HepG2 (cell line): ENCODE data around the gene CLEC18A. TPM values are rescaled to one million over a fixed set of nuclear protein-coding genes. Genes with fewer than 3 reads are reported as not detected.

Source experiments
- ATAC-seq: fragments of 200-7000 bp; cut with Tn5 transposase; 3 replicates; pipeline ENCODE4 v1.9.1; 2020; ENCODE audit warnings: mild to moderate bottlenecking, moderate library complexity
- BruUV-seq: library from RNA; stranded (reverse); fragments of 400-500 nt; replicated peaks from 2 replicates; lab custom pipeline; 2021; lab: Mats Ljungman, UMichigan
- CTCF ChIA-PET: fragments of 300-600 bp; formaldehyde crosslinking; extraction: SDS; loops from one replicate; lab custom pipeline; 2021; ENCODE audit warnings: low total read pairs, inconsistent platforms, low intra/inter-chr PET ratio; lab: Yijun Ruan, JAX
- POLR2A ChIA-PET: fragments of 350-600 bp; sonication (Branson Sonifier 250); formaldehyde crosslinking; loops from one replicate; lab custom pipeline; 2020; ENCODE audit warnings: antibody characterized with exemption, inconsistent platforms; lab: Yijun Ruan, JAX
- DNase-seq: peaks from one replicate; pipeline ENCODE4 v3.0.0-alpha.2; 2015; ENCODE audit warnings: low spot score
- FAIRE-seq: peaks from 3 replicates; lab custom pipeline; 2011; peaks lifted over from hg19 to GRCh38; lab: Jason Lieb, UNC
- H2AFZ ChIP-seq: one replicate; pipeline ENCODE4 v1.6.1; 2011; ENCODE audit warnings: low read length, inconsistent platforms
- H3K27ac ChIP-seq: fragments of 300-600 bp; 3 replicates; pipeline ENCODE4 v1.8.0; 2011; ENCODE audit warnings: mixed run types, mild to moderate bottlenecking, mixed read lengths, low read length, inconsistent platforms; ENCODE audit not compliant: insufficient read depth; ENCODE audit errors: extremely low read length
- H3K27me3 ChIP-seq, 2 experiments: fragments of 200-600 bp in 1 of 2; 2 replicates in 1 of 2; 3 replicates in 1 of 2; pipeline versions ENCODE4 v1.6.0 to v1.8.0; 2011; ENCODE audit warnings: low read length in 2 of 2, mild to moderate bottlenecking in 2 of 2, moderate library complexity in 2 of 2, inconsistent platforms in 1 of 2; ENCODE audit not compliant: insufficient read depth in 2 of 2, control insufficient read depth in 1 of 2
- H3K36me3 ChIP-seq, 2 experiments: fragments of 200-600 bp in 1 of 2; replicated peaks in 1 of 2; 2 replicates in 1 of 2; 3 replicates in 1 of 2; pipeline versions ENCODE4 v1.5.1 to v1.8.0; 2011; ENCODE audit warnings: low read length in 2 of 2, inconsistent platforms in 1 of 2; ENCODE audit not compliant: insufficient read depth in 2 of 2, control insufficient read depth in 1 of 2
- H3K4me1 ChIP-seq: 2 replicates; pipeline ENCODE4 v1.5.1; 2012; ENCODE audit warnings: low read length, inconsistent platforms; ENCODE audit not compliant: insufficient read depth
- H3K4me2 ChIP-seq: 2 replicates; pipeline ENCODE4 v1.6.0; 2011; ENCODE audit warnings: low read depth, low read length, inconsistent platforms
- H3K4me3 ChIP-seq, 3 experiments: fragments of 200-600 bp in 1 of 3; sonication (generic), shearing (Covaris generic) in 1 of 3; replicated peaks in 1 of 3; 2 replicates each; pipeline ENCODE4 v1.5.1; 2011 to 2016; ENCODE audit warnings: low read length in 3 of 3, inconsistent platforms in 2 of 3, low read depth in 2 of 3, mild to moderate bottlenecking in 2 of 3, control low read depth in 1 of 3, mixed read lengths in 1 of 3; ENCODE audit not compliant: insufficient read depth in 1 of 3
- H3K79me2 ChIP-seq: one replicate; pipeline ENCODE4 v1.6.1; 2011; ENCODE audit warnings: low read length, inconsistent platforms; ENCODE audit not compliant: insufficient read depth
- H3K9ac ChIP-seq: 2 replicates; pipeline ENCODE4 v1.6.0; 2011; ENCODE audit warnings: mild to moderate bottlenecking, low read depth, low read length, inconsistent platforms; ENCODE audit not compliant: insufficient read depth
- H3K9me3 ChIP-seq: 2 replicates; pipeline ENCODE4 v1.5.1; 2012; ENCODE audit warnings: mild to moderate bottlenecking, low read length
- H4K20me1 ChIP-seq: 2 replicates; pipeline ENCODE4 v1.6.0; 2011; ENCODE audit warnings: inconsistent platforms, mild to moderate bottlenecking, low read length, moderate library complexity; ENCODE audit not compliant: insufficient read depth
- BCL3 ChIP-seq: sonication (generic); formaldehyde crosslinking; IDR thresholded peaks from 2 replicates; pipeline ENCODE4 v1.5.1; 2020; ENCODE audit warnings: mild to moderate bottlenecking, missing genetic modification reagents, moderate library complexity
- HDAC2 ChIP-seq: sonication (generic); formaldehyde crosslinking; IDR thresholded peaks from 2 replicates; pipeline ENCODE4 v1.4.0; 2020; ENCODE audit warnings: missing genetic modification reagents
- KDM2A ChIP-seq: sonication (generic); formaldehyde crosslinking; IDR thresholded peaks from 2 replicates; pipeline ENCODE4 v1.4.0; 2020; ENCODE audit warnings: low read depth, missing genetic modification reagents, borderline replicate concordance
- KDM5B ChIP-seq: sonication (generic); formaldehyde crosslinking; IDR thresholded peaks from 2 replicates; pipeline ENCODE4 v1.4.0; 2020; ENCODE audit warnings: missing genetic modification reagents, mild to moderate bottlenecking, borderline replicate concordance
- LCORL ChIP-seq, 2 experiments: fragments of 450-650 bp in 1 of 2; sonication (generic) in 1 of 2; formaldehyde crosslinking in 1 of 2; IDR thresholded peaks; 2 replicates each; pipeline versions ENCODE4 v1.5.0 to v1.6.1; 2017 to 2020; ENCODE audit warnings: antibody characterized with exemption in 1 of 2, missing genetic modification reagents in 1 of 2
- NCOA1 ChIP-seq: sonication (generic); formaldehyde crosslinking; IDR thresholded peaks from 2 replicates; pipeline ENCODE4 v1.9.0; 2021; ENCODE audit warnings: missing genetic modification reagents
- SRF ChIP-seq: IDR thresholded peaks from 2 replicates; pipeline ENCODE4 v1.6.1; 2011; ENCODE audit warnings: mild to moderate bottlenecking, low read depth, low read length, moderate library complexity
- TCF7 ChIP-seq: sonication (generic); IDR thresholded peaks from 2 replicates; pipeline ENCODE4 v1.6.1; 2016; ENCODE audit warnings: antibody characterized with exemption, low read depth
- ZNF121 ChIP-seq: sonication (generic); formaldehyde crosslinking; IDR thresholded peaks from 2 replicates; pipeline ENCODE4 v1.5.0; 2020; ENCODE audit warnings: mild to moderate bottlenecking, missing genetic modification reagents
- ZNF33B ChIP-seq: sonication (generic); formaldehyde crosslinking; IDR thresholded peaks from 2 replicates; pipeline ENCODE4 v1.5.1; 2020; ENCODE audit warnings: mild to moderate bottlenecking, missing genetic modification reagents
- ZNF510 ChIP-seq: sonication (generic); formaldehyde crosslinking; IDR thresholded peaks from 2 replicates; pipeline ENCODE4 v1.4.0; 2020; ENCODE audit warnings: low read depth, mild to moderate bottlenecking, missing genetic modification reagents
- WGBS: methylation state at CpG from one replicate; pipeline ENCODE4 v1.1.6; 2017; ENCODE audit warnings: low lambda C conversion rate; 5-methylcytosine and 5-hydroxymethylcytosine counted together
- in situ Hi-C: cut with HindIII; loops from 2 replicates; pipeline ENCODE4 v1.10.0; 2017; ENCODE audit warnings: low pct_unique_long_range_greater_than_20kb; ENCODE audit not compliant: extremely low pct_ligation_motif_present
- intact Hi-C: fragments of 100-400 bp; cut with micrococcal nuclease; formaldehyde crosslinking; loops from one replicate; pipeline ENCODE4 v1.10.0; 2022; ENCODE audit not compliant: unreplicated experiment
- polyA plus RNA-seq, 8 experiments: library from polyadenylated mRNA; depleted of rRNA in 3 of 8; stranded (reverse) in 7 of 8; unstranded in 1 of 8; fragments of >200 nt; fragmentation: Illumina TruSeq in 4 of 8; extraction: Trizol in 4 of 8; gene quantifications; 2 replicates each; pipeline versions ENCODE4 v1.2.1 to v1.2.3, GENCODE V29; 2011 to 2016; ENCODE audit warnings: low read depth in 4 of 8, missing spikeins in 1 of 8, mixed read lengths in 1 of 8; ENCODE audit not compliant: insufficient read depth in 1 of 8
- total RNA-seq, 5 experiments: library from RNA; depleted of rRNA; stranded (reverse); fragments of >200 nt; fragmentation: Illumina TruSeq; extraction: Trizol; gene quantifications; 2 replicates each; pipeline ENCODE4 v1.2.3, GENCODE V29; 2016; ENCODE audit warnings: low read depth in 1 of 5
- TF ChIP-seq, protein P1 (sequence below): sonication (generic); formaldehyde crosslinking; IDR thresholded peaks from 2 replicates; pipeline ENCODE4 v1.5.0; 2020; ENCODE audit warnings: mild to moderate bottlenecking, missing genetic modification reagents
- TF ChIP-seq, protein P2 (sequence below): sonication (generic); formaldehyde crosslinking; IDR thresholded peaks from 2 replicates; pipeline ENCODE4 v1.9.0; 2021; ENCODE audit warnings: missing genetic modification reagents, borderline replicate concordance

CLEC18A gene
- total and polyA plus RNA-seq, 2 of the 13 experiments (the other 11 are each of a cell fraction or from before 2014, with no cell fraction given) = 0.22 to 0.42 TPM

DNA sequence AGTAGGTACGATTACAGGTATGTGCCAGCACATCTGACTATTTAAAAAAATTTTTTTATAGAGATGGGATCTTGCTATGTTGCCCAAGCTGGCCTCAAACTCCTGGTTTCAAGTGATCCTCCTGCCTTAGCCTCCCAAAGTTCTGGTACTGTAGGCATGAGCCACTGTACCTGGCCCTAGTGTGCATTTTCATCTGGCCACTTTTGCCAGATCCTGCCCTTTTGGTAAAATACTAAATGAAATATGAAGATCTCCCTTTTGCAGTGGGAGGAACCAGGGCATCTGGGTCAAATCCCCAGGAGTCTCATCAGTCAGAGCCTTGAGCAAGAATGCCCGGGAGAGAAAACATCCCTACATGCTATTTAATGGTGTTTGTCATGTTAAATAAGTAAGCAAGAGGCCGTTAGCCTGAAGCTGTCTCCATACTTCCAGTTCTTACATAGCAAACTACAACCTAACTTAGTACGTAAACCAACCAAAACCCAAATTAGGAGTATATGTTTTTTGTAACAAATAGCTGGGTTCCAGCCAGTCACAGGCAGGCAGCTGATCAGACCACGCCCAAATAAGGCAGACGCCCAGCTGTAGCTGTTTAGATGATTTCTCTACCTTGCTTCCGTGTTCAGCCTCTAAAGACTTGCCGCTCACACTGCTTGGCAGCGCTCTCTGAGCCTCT lies 46.5 kb upstream of the CLEC18A start:
- H3K79me2 ChIP-seq = no peaks in the 10 kb centered on the region
- no peaks in the 10 kb centered on the region for H3K9me3 ChIP-seq
- DNase-seq = no peak
- no peak overlapping the region for H3K27ac ChIP-seq
- TF ChIP-seq, protein P1, sequence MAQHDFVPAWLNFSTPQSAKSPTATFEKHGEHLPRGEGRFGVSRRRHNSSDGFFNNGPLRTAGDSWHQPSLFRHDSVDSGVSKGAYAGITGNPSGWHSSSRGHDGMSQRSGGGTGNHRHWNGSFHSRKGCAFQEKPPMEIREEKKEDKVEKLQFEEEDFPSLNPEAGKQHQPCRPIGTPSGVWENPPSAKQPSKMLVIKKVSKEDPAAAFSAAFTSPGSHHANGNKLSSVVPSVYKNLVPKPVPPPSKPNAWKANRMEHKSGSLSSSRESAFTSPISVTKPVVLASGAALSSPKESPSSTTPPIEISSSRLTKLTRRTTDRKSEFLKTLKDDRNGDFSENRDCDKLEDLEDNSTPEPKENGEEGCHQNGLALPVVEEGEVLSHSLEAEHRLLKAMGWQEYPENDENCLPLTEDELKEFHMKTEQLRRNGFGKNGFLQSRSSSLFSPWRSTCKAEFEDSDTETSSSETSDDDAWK (CRISPR knock-in tag) = no peak
- TF ChIP-seq BCL3 (CRISPR knock-in tag) = no peak
- no peak for TF ChIP-seq NCOA1
- TF ChIP-seq, protein P2, sequence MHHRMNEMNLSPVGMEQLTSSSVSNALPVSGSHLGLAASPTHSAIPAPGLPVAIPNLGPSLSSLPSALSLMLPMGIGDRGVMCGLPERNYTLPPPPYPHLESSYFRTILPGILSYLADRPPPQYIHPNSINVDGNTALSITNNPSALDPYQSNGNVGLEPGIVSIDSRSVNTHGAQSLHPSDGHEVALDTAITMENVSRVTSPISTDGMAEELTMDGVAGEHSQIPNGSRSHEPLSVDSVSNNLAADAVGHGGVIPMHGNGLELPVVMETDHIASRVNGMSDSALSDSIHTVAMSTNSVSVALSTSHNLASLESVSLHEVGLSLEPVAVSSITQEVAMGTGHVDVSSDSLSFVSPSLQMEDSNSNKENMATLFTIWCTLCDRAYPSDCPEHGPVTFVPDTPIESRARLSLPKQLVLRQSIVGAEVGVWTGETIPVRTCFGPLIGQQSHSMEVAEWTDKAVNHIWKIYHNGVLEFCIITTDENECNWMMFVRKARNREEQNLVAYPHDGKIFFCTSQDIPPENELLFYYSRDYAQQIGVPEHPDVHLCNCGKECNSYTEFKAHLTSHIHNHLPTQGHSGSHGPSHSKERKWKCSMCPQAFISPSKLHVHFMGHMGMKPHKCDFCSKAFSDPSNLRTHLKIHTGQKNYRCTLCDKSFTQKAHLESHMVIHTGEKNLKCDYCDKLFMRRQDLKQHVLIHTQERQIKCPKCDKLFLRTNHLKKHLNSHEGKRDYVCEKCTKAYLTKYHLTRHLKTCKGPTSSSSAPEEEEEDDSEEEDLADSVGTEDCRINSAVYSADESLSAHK = no peak
- no peak for TF ChIP-seq ZNF33B (CRISPR knock-in tag)
- TF ChIP-seq LCORL (IDR thresholded peaks at IDR 0.05) = no peak
- no peak for TF ChIP-seq LCORL (CRISPR knock-in tag; IDR thresholded peaks at IDR 0.05)
- no peak for TF ChIP-seq TCF7
- TF ChIP-seq SRF = peak; percentile 80
- TF ChIP-seq ZNF121 (CRISPR knock-in tag) = 0 out of 2 replicates have a peak, but pooled peaks have one; percentile 20
- TF ChIP-seq HDAC2 (CRISPR knock-in tag) = no peak
- TF ChIP-seq KDM2A (CRISPR knock-in tag) = no peak
- no peak for TF ChIP-seq ZNF510 (CRISPR knock-in tag)
- no peak for TF ChIP-seq KDM5B (CRISPR knock-in tag)
- no peak overlapping the region for H3K9ac ChIP-seq
- no peak overlapping the region for H3K4me2 ChIP-seq
- POLR2A ChIA-PET = no interaction called here
- no peaks in the 10 kb centered on the region for H4K20me1 ChIP-seq
- no peaks in the 10 kb centered on the region for H3K27me3 ChIP-seq
- H3K4me3 ChIP-seq = no peak overlapping the region
- in situ Hi-C loops = no loop called here
- no peaks in the 10 kb centered on the region for H3K4me1 ChIP-seq
- WGBS = 96% methylated on average over 9 of the region's 9 CpGs
- BruUV-seq = no TSS peak
- CTCF ChIA-PET = no interaction called here
- no peak overlapping the region for H2AFZ ChIP-seq
- peaks cover 10 to 11% of the 10 kb centered on the region in 2 experiments for H3K36me3 ChIP-seq
- no peak for FAIRE-seq
- intact Hi-C loops = no loop called here
- no peak for ATAC-seq
